GM18517 (cell line): ENCODE measurements around the gene SCP2.

Experiments used
- ATAC-seq: cut with Tn5 transposase; IDR thresholded peaks from one replicate; pipeline ENCODE4 v1.9.1; 2021; ENCODE audit warnings: mild to moderate bottlenecking, moderate library complexity; ENCODE audit not compliant: unreplicated experiment

SCP2 gene

DNA sequence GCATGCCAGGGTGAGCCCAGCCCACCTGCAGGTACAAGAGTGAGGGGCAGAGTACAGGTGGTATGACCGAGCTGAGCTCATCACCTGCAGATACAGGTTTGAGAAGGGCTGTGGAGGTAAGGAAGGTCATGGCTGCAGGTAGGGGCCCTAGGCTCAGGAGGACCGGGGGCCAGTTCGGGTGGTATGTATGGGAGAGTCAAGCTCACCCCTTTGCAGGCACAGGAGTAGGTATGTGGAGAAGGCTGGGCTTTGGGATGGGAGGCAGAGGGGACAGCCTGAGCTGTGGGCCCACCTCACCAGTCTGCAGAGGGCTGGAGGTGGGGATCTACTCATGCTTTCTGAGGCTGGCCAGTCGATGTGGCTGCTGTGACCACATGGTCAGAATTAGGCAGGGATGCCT lies 152.2 kb downstream of the SCP2 start:
- ATAC-seq = no peak

DNA sequence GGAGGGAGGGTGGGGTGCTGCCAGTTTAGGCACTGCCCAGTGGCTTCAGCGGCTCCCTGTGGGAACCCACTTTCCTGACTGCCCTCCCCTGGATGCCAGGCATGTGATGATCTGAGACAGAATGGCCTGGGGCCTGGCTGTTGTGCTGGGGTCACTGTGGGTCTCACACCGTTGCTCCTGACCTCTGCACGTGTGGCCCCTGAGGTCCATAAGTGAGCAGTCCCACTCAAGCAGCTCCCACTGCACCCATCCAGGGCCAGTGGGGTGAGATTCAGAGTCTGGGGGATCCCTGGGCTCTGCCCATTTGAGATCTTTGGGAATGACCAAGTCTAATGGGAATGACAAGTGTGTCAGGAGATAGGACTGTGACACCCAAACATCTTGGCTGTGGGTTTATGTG lies 153.0 kb downstream of the SCP2 start:
- no peak for ATAC-seq

DNA sequence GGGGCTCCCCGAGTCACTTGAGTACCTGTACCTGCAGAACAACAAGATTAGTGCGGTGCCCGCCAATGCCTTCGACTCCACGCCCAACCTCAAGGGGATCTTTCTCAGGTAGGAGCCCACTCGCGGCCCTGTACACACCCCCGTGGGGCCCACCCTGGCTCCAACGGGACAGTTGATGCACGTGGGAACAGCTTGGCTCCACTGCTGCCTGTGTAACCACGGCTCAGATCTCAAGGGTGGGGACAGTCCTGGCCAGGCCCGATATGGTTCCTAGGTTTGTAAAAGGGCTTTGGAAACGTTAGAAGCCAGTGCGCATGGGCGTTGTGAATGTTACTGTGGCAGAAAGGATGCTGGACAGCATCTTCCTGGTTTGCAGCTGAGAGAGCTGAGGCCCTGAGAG lies 153.7 kb downstream of the SCP2 start:
- ATAC-seq = no peak

DNA sequence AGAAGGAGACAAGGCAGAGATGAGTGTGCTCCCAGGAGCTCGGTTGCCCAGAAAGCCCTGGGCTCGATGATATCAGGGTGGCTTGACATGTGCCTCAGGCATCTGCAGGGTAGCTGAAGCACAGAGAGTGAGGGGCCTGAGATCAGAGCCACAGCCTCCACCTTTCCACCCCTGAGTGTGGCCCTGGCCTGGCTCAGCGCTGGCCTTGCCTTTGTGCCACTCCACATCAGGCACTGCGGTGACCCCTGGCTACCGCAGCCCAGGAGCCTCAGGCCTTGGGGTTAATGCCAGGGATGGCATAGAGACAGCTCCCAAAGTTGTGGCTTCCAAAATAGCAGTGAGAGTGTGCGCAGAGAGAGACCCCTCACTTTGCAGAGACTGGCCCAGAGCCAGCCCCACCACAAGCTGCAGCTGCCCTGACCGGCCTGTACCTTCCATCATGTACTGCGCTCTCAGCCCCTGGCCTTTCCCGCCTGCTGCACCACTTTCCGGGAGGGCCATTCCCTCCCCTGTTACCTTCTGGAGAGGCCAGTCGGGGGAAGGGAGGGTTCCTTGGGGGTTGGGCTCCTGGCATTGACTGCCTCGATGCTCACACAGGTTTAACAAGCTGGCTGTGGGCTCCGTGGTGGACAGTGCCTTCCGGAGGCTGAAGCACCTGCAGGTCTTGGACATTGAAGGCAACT lies 154.4 kb downstream of the SCP2 start:
- no peak for ATAC-seq

DNA sequence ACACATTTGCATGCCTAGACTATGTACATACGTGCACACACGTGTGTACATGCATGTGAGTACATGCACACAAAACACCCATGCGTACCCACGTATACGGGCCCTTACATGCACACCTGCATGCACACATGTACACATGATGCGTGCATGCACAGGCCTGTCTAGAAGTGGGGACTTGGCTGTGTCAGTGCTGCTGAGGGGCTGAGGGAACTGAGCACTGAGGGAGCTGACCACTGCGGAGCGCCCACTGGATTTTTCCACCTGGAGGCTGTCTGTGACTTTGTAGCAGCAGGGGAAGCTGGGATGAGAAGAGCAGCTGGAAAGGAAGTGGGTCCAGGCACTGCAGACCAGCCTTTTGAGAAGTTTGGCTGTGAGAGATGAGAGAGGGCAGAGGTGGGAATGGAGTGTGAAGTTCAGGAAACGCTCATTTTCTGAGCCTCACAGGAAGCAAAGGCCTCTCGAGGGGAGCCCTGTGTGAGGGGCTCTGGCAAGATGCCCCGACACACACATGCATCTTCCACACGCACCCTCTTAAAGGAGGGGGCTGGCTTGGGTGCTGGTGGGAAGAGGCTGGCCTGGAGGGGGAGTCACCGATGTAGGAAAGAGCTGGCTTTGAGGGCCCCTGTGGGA lies 155.9 kb downstream of the SCP2 start:
- ATAC-seq = no peak

DNA sequence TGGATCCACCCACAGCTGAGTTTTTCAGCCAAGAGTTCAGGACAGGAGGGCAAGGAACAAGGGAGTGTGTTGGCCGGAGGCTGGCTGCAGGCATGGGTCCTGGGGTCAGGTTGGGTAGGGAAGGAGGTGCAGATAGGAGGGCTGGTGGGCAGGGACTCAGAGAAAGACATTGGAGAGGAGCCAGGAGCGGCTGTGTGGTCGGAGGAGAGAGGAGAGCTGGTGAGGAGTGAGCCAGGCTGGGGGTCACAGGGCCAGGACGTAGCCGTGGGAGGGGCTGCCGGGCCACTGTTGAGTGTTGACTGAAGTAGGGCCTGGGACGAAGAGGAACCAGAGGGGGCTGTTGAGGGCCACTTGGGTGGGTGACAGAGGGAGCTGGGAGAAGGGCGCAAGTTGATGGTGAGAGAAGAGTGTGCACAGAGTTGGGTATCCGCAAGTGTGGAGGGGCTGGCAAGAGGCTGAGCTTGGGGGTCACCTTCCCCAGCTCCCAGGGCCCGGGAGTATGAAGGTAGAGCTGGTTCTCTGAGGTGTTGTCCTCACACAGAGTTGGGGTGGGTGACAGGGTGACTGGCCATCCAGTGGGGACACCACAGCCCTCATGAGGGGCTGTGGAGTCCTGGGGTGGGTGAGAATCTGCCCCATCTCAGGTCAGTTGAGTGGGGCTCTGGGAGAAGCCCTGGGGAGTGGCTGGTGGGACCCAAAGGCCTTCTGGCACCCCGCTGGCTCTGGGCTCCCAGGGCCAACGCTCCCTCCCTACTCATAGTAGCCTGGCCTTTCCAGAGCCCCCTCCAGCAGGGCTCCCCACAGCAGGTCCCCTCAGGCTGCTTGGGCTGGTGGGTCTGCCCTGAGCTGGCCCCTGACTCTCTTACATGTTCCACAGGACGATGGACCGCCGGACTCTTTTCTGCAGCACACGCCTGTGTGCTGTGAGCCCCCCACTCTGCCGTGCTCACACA lies 156.8 kb downstream of the SCP2 start:
- ATAC-seq = no peak

DNA sequence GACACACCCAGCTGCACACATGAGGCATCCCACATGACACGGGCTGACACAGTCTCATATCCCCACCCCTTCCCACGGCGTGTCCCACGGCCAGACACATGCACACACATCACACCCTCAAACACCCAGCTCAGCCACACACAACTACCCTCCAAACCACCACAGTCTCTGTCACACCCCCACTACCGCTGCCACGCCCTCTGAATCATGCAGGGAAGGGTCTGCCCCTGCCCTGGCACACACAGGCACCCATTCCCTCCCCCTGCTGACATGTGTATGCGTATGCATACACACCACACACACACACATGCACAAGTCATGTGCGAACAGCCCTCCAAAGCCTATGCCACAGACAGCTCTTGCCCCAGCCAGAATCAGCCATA lies 157.5 kb downstream of the SCP2 start:
- ATAC-seq = no peak

DNA sequence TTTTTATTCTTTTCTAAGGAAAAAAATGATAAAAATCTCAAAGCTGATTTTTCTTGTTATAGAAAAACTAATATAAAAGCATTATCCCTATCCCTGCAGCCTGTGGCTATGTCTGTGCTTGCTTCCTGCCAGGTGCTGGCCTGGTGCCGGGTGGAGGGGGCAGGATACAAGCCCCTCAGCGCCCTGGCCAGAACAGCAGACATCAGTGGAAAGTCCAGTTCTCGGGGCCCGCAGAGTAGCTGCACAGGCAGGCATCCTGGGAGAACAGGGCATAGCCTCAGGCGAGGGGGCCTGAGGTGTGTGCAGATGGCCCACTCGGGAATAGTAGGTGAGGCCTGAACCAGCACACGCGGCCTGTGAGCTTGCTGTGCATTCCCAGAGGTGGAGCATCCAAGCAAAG lies 158.3 kb downstream of the SCP2 start:
- no peak for ATAC-seq

DNA sequence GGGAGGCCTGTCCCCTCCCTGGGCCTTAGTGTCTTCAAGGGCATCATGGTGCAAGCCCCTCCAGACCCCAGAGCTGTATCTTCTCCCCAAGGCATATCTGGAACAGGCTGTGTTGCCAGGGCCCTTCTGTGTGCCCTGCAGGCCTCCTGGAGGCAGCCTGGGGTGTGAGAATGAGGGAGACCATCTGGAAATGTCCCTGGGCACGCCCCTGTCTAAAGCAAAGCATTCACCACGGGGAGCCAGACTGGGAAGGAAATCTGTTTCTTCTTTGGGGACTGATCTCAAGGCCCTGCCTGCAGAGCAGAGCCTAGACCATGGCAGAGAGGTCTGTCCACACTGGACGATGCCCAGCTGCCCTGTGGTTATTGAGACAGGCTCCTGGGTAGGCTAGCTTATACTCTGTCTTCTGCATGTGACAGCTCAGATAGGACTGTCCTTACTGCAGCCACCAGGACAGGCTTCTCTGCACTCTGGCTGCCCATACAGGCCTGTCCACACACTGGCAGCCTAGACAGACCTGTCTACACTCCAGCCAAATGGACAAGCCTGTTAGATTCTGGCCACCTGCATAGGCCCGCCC lies 159.5 kb downstream of the SCP2 start:
- no peak for ATAC-seq

DNA sequence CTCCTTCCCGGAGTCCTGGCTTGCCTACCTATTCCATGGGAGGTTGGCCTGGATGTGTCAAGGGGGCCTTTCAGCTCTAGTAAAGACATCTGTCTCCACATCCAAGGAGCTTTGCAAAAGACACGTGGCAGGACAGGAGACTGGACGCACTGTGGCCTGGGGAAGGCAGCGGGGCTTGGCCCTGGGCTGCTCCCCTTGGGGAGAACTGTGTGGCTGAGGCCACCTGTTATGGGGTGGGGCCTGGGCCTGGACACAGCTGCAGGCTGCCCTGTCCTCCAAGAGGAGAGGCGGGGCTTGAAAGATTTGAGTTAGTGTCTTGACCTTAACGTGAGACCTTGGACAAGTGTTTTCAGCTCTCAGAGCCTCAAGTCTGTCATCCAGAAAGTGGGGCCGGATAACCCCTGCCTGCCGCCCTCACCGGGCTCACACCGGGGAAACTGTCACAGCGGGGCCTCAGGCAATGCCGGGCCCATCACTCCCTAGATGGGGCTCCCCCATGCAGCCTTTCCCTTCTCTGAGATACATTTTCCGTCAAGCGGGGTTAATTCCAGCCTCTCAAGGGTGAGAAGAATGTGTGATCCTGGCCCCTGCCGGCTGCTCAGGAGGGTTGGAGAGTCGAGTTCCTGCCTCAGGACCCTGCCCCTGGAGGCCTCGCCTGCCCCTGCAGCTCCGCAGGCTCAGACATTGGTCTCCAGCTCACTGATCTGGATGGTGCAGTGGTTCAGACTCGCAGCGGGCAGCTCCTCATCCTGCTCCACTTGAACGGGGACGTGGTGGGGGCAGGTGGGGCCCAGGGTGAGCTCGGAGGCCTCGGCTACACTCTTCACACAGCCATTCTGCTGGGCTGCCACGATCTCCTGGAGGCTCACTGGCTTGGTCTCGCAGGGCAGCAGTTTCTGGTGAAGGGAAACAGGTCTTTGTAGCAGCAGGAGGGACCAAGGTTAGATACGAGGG lies 160.5 kb downstream of the SCP2 start:
- no peak for ATAC-seq

DNA sequence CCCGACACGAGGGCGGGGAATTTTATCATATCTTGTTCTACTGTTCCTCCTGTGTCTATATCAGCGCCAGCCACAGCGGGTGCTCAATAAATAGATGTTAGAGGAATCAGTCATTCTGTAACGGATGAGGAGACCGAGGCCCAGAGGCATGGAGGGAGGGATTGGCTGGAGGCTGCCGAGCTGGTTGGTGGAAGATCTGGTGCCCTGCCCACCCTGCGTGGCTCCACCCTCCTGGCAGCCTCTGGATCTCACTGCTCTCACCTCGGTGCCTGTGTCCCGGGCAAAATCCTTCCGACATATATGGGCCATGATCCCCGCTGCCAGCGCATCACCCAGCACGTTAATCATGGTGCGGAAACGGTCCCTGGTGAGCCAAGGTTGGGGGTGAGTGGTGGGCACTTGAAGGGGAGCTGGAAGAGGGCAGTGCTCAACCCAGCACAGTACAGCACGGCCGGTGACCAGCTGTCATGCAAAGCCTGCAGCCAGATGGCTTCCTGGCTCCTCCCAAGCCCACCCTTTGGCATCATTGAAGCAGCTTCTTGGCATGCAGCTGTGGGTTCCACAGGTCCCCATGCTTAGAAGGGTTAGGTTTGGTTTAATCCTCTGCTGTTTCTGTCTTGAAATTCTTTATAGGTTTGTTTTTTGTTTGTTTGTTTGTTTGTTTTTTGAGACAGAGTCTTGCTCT lies 161.7 kb downstream of the SCP2 start:
- no peak for ATAC-seq

DNA sequence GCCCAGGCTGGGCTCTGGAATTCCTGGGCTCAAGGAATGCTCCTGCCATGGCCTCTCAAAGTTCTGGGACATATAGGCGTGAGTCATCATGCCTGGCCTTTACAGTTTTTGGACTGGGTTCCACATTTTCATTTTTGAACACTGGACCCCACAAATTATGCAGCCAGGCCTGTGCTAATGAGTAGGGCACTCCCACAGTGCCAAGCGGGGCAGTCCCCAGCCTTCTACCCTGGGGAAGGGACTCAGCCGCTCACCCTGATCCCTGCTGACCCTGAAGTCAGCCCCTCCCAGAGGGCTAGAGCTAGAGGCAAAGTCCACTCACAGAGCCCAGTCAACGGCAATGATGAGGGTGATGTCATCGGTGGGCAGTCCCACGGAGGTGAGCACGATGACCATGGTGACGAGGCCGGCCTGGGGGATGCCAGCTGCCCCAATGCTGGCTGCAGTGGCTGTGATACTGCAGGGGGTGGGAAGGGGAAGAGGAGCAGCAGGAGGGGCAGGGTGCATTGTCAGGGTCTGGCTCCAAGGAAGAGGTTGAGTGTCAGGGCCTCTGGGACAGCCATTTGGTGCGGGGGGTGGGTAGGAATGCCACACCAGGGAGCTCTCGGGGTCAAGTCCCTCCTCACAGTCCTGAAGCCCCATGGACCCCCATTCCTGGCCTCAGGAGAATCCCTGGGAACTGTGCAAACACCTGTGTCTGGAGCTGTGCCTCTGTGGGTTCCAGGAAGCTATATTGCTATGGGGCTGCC lies 162.6 kb downstream of the SCP2 start:
- no peak for ATAC-seq

DNA sequence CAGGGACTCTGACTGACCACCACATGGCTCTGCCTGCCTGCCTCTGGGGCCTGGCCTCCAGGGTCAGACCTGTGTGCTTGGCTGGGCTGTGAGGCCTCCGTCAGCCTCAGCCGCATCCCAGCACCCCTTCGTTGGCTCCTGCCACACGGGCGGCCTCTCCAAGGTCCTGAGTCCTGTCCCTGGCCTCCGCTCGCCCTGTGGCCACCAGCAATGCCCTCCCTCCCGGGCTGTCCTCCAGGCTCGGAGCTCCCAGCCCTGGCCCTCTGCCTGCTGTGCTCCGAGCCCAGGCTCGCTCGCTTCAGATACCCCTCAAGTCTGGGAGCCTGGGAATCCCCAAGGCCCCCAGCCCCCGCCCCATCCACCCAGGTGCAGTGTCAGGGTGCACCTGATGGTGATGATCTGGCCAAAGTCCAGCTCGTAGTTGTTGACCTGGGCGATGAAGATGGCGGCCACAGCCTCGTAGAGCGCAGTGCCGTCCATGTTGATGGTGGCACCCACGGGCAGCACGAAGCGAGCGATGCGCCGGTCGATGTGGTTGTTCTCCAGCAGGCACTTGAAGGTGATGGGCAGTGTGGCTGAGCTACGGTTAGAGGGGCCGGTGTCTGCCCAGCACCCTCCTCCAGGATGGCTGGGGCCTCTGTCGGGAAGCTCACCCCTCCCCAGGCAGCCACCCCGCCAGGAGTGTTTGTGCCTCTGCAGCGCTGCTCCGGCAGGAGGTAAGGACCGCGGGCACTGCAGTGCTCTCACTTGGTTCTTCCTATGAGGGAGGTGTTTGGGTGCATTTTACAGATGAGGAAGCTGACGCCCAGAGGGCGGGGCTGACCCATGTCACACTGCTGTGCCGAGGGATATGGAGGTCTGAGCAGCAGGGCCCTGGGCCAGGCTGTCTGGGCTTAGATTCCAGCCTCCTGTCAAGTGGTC lies 163.4 kb downstream of the SCP2 start:
- ATAC-seq = no peak

DNA sequence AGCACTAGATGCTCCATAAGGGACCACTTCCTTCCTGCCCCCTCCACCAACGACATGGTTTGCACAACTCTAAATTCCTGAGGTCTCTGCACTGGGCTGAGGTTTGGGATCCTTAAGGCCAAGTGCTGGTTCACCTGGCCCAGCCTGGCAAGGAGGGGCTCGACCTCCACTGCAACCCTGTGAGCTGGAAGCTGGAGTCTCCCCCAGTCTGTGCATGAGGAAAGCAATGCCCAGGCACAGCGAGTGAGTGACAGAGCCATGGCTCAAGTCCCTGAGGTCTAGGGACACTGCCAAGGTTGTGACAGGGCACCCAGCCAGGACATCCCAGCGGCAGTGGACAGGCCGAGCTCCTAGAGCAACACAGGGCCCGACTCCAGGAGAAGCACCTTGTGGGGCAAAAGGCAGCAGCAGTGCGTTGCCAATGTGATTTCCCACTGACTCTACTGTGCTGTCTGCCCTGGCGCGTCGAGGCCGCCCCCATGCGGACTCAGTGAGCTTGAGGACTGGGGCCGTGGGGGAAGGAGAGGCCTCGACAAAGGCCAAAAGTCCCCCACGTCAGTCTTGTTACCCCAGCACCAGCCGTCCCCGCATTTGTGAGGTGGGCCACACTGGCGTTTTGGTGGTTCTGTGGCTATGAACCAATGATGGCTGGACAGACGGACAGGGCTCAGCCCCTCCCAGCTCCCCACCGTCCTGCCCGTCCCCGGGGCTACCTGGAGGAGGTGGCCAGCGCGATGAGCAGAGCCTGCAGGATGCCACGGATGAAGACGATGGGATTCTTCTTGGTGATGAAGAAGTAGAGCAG lies 165.0 kb downstream of the SCP2 start:
- ATAC-seq = no peak

DNA sequence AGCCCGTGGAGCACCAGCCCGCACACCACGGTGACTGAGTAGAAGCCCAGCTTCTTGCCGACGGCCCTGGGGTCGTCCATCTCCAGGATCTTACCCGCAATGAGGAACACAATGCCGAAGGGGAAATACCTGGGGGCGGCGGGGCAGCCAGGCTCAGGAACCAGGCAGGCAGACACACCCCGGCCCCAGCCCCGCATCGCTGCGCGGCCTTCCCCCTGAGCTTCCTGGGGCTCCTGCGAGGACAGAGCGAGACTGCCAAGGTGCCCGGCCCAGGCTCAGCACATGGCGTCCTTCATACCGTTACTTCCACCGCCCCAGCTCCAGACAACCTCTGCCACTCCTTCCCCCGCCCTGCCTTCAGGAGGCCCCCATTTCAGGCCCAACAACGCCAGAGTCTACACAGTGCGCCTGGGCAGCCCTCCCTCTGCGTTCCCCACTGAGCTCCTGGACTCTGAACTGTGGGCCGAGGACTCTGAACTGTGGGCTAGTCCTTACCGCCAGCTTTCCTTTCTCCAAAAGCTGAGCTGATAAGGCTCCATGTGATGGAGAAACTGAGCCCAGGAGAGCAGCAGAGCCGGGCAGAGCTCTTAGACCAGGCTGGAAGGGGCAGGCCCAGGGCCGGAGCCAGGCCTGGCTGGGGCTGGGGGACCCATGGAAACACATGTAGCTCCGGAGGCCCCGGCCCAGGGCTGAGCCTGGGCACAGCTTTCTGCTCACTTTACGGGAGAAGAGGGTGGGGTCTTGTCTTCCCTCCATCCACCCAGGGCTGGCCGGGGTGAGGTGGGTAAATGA lies 165.8 kb downstream of the SCP2 start:
- ATAC-seq = no peak

DNA sequence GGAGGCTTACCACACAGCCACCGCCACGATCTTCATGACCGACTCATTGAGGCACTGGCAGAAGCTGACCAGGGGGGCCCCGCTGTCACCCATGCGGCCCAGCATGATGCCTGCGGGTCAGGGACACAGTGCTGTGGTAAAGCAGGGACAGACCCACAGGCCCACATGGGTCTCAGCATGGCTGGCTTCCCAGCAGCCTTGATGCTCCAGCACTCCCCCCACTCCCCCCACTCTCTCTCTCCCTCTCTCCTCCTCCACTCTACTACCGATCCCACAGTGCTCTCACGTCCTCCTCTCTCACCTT lies 166.3 kb downstream of the SCP2 start:
- no peak for ATAC-seq
